ENCODE data around the gene TGFBR3. TPM values are rescaled to one million over a fixed set of nuclear protein-coding genes. Genes with fewer than 3 reads are reported as not detected.

Gene TGFBR3
- total RNA-seq, 1 experiment from 2014 or later = 2.4 TPM

- Histone ChIP-seq H3K14ac (ENCODE audit: insufficient read depth, low read length) (no peak overlapping the region), H2BK120ac (ENCODE audit: low read depth, low read length, poor library complexity, severe bottlenecking) (no peak overlapping the region), H2BK15ac (ENCODE audit: low read depth, low read length) (no peak overlapping the region), H3K4me2 (ENCODE audit: insufficient read depth, insufficient read length, low read length) (no peak overlapping the region), H2AFZ (ENCODE audit: low read length) (no peak overlapping the region), H3K4me1 (ENCODE audit: insufficient read depth, low read length) (no peaks in the 10 kb centered on the region), H3K18ac (ENCODE audit: insufficient read length, low read depth, low read length) (no peak overlapping the region), H3K23me2 (ENCODE audit: insufficient read length, low read depth, low read length, poor library complexity, severe bottlenecking) (no peaks in the 10 kb centered on the region), H3K27ac (ENCODE audit: insufficient read length, low read depth, low read length) (no peak overlapping the region), H3K23ac (ENCODE audit: insufficient read length, low read depth, low read length) (no peak overlapping the region), H2BK12ac (ENCODE audit: insufficient read length, low read depth, low read length) (no peak overlapping the region), H3K56ac (ENCODE audit: insufficient read length, low read depth, low read length) (no peak overlapping the region), H3K9me3 (ENCODE audit: control insufficient read depth, low read depth, low read length) (no peaks in the 10 kb centered on the region), H3K79me2 (ENCODE audit: insufficient read depth, low read length) (no peaks in the 10 kb centered on the region), H3K9ac (ENCODE audit: extremely low read depth, insufficient read length, low read length) (no peak overlapping the region), H3K27me3 (ENCODE audit: insufficient read depth, low read length) (no peaks in the 10 kb centered on the region), H3K79me1 (ENCODE audit: insufficient read depth, low read depth, low read length, poor library complexity, severe bottlenecking) (no peaks in the 10 kb centered on the region), H4K8ac (replicated peaks; ENCODE audit: insufficient read length, low read depth, low read length) (no peak overlapping the region), H4K91ac (ENCODE audit: insufficient read length, low read depth, low read length) (no peak overlapping the region), H2AK5ac (ENCODE audit: insufficient read length, low read length) (no peak overlapping the region), H4K20me1 (ENCODE audit: control insufficient read depth, insufficient read depth, insufficient read length) (no peaks in the 10 kb centered on the region), H4K5ac (ENCODE audit: insufficient read length, low read depth, low read length) (no peak overlapping the region), H3T11ph (ENCODE audit: low read length) (no peak overlapping the region), H3K4ac (ENCODE audit: low read depth, low read length) (no peak overlapping the region), H2BK5ac (ENCODE audit: insufficient read length, low read length) (no peak overlapping the region), H2BK20ac (ENCODE audit: low read depth, low read length, poor library complexity, severe bottlenecking) (no peak overlapping the region)
- Mint-ChIP-seq H3K27me3 (ENCODE audit: low read depth) (no peaks in the 10 kb centered on the region; the same call in 1 of the 2 replicates), H3K36me3 (ENCODE audit: insufficient read depth in 1 of 3, low read depth in 3 of 3) (no peaks in the 10 kb centered on the region), H3K4me1 (peaks cover 28 to 37% of the 10 kb centered on the region in 2 experiments), H3K9me3 (no peaks in the 10 kb centered on the region; a peak in 1 of 5 replicates), H3K4me3 (no peak overlapping the region; a peak in 1 of 5 replicates), H3K27ac (no peak overlapping the region)
- WGBS (ENCODE audit: extremely low coverage, insufficient read length, low lambda C conversion rate) = no CpG with 5 or more reads among the region's 3 CpGs
- no peak for DNase-seq
- TF ChIP-seq CTCF (conservative IDR thresholded peaks at IDR 0.05) = no peak
Observed at GRCh38 chr1:91765880-91766443, 120.0 kb downstream of the TGFBR3 start.
